GM19238 (cell line): ENCODE data around the gene EFEMP2.
"Not testable (repeated sequence)": the region's sequence is repeated elsewhere in the genome, so short reads cannot be mapped to it uniquely, and the experiment has no call there.

Experiments used
- DNase-seq: peaks from one replicate; pipeline ENCODE4 v3.0.0; 2011; ENCODE audit warnings: low spot score; ENCODE audit not compliant: insufficient read length

Gene EFEMP2

DNA sequence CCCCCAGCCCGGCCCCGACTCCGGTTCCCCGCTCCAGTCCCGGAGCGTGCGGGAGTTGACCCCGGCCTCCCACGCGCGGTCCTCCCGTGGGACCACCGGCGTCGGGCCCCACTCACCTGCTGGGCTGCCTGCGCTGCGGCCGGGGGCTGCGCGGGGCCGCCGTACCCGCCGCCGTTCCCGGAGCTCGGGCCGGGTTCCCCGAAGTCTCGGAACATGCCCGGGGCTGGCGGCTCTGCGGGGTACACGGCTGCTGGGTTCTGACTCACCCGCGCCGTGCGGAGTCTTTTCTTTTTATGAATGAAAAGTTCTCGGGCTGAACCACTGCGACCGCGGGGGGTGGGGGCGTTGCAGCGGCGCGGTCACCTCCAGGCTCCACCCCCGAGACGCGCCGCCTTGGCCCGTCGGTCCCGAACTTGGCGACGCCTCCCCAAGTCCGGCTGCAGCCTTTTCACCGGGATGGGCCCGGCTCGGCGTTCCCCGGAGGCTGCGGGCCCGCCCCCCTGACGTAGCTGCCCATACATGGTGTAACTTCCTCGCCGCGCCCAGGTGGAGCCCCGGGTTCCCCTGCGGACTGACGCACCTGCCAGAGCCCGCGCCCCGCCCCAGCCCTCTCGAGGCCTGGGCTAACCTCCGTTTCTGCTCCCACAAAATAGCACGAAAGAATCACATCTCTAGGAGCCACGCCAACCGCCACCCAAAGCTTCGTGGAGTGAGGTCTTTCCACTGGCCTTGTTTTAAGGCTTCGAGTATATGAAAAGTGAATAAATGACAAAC, 27.7 kb upstream of the EFEMP2 start, which contains the start of gene FOSL1:
TSS of gene FOSL1 (minus strand) at position 264 of the 774 bp plus-strand sequence. CDS start at position 215, 49 bp downstream.
- peak; percentile 85 for DNase-seq

DNA sequence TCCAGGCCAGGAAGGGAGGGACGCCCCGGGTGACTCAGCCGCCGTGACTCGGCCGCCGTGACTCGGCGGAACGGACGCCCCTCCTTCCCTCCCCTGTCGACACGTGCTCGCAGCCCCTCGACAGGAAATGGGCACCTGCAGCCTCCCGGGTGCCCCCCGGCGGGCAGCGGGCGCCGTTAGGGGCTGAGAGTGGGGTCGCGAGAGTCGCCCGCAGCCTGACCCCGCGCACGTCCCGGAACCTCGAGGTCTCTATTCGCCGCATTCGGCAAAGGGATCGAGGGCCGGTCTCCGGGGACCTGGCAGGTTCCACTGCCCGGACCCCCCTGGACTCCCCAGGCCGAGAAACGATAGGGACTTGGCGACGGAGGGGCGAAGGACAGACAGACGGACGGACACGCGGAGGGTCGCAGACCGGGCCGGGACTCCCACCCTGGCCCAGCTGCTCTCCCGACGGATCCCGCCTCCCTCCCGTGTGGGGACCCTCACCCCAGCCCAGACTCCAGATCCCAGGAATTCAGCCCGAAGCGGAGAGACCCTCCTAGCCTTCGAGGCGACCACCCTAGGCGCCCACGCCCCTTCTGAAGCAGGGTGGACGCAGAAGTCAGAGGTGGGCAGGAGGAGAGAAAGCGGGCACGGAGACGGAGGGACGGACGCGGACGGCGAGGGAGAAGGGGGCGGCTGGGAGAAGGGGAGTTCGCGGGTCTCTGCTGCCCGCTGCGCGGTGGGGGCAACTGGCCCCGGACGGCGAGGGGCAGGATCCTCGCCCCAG, 26.9 kb upstream of the EFEMP2 start:
- DNase-seq: no peak

DNA sequence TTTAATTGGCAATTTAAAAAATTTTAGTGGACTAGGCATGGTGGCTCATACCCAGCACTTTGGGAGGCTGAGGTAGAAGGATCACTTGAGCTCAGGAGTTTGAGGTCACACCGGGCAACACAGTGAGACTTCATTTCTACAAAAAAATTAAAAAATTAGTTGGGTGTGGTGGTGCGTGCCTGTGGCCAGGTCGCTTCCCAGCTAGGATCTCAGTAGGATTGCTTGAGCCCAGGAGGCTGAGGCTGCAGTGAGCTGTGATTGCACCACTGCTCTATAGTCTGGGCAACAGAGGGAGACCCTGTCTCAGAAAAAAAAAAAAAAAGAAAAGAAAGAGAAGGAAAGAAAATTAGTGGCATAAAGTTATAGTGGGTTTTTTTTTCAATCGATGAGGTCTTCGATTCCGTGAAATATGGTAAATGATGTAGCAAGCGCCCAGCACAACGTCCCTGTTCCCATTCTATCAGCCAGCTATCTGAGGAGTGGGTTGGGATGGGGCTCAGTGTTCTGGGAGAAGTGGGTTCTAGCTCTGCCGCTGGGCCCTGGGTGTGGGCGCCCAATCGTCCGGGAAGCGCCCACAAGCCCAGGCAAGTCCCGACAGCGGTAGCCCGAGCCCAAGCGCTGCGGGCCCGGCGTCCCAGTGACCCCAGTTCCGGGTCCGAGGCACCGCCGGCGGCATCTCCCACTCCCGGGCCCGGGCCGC, 26.2 kb upstream of the EFEMP2 start:
- no peak for DNase-seq

- DNase-seq: no peak
These were observed 24.4 kb upstream of the EFEMP2 start for GRCh38 chr11:65897020-65897471.

DNA sequence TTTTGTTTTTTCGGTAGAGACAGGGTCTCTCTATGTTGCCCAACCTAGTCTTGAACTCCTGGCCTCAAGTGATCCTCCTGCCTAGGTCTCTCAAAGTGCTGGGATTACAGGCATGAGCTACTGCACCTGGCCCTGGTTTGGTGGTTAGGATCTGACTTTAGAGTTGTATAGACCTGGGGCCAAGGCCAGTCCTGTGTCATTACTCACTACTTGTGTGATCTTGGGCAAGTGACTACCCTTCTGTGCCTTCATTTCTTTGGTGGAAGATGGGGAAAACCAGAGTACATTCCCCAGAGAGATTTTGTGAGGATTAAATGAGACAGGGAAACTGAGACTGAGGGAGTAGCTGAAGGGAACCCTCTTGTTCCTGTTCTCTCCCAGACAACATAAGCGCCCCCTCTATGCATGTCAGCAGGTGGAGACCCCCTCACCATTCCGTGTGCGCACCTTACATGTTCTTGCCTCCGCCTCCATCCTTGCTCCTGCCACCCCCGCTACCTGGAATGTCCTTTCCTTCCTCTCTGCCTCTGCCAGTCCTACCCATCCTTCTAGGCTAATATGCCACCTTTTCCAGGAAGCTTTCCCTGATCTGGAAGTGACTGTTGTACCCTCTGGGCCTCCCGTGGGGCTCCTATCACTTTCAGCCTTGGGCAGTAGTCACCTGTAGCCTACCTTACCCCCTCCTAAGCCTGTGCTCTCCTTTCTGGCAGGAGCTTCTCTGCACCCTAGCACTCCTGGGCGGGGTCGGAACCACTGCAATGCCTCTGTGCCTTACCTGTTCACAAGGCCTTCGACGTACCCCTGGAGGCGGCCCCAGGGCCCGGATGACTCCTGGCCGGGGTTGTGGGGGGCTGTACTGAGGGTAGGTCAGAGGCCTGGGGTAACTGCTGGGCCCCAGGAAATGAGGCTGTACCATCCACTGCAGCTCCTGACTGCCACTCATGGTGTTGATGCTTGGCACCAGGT, 23.7 kb upstream of the EFEMP2 start:
- no peak for DNase-seq

DNA sequence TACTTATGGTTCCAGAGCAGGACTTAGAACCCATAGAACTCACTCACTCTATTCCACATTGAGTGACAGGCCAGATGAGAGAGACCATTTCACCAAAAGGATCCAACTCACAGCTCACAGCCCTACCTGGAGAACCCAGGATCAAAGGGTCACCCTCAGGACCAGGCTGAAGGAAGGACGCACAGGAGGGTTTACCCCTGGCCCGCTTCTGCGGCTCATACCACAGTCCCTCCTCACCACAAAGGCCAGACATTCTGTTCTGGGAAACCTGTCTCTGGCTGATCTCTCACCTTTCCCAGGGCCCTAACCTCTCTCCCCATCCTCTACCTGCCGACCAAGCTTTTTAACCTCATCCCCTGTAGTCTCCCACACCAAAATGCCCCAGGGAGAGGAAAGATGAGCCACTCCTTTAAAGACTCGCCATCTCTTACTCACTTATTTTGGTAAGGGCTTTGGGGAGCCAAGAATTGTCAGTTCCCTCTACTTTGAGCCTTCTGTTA, 22.9 kb upstream of the EFEMP2 start:
- no peak for DNase-seq

- DNase-seq: no peak
These were observed 21.5 kb upstream of the EFEMP2 start for GRCh38 chr11:65894034-65894591.

- no peak for DNase-seq
These were observed 20.2 kb upstream of the EFEMP2 start for GRCh38 chr11:65892661-65893317.

DNA sequence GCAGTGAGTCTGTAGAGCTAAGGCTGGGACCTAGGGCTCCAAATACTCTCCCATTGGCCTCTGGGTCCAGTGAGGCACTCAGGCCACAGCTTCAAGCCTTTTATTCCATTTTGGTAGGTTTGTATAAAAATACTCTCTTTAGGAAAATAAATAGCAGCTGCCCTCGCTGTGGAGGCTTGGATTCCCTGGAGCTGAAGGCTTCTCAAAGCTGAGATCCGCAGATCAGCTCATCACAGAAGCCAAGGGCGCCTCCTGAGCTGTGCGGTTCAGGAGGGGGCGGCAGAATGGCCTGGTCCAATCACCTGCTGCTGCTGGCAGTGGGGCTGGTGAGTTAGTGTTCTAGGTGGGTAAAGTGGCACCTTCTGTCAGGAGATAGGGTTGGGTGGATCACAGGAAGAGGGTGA, 19.5 kb upstream of the EFEMP2 start:
- not testable (repeated sequence) for DNase-seq

GRCh38 chr11:65891219-65892136, 18.9 kb upstream of the EFEMP2 start:
- DNase-seq: no peak

DNA sequence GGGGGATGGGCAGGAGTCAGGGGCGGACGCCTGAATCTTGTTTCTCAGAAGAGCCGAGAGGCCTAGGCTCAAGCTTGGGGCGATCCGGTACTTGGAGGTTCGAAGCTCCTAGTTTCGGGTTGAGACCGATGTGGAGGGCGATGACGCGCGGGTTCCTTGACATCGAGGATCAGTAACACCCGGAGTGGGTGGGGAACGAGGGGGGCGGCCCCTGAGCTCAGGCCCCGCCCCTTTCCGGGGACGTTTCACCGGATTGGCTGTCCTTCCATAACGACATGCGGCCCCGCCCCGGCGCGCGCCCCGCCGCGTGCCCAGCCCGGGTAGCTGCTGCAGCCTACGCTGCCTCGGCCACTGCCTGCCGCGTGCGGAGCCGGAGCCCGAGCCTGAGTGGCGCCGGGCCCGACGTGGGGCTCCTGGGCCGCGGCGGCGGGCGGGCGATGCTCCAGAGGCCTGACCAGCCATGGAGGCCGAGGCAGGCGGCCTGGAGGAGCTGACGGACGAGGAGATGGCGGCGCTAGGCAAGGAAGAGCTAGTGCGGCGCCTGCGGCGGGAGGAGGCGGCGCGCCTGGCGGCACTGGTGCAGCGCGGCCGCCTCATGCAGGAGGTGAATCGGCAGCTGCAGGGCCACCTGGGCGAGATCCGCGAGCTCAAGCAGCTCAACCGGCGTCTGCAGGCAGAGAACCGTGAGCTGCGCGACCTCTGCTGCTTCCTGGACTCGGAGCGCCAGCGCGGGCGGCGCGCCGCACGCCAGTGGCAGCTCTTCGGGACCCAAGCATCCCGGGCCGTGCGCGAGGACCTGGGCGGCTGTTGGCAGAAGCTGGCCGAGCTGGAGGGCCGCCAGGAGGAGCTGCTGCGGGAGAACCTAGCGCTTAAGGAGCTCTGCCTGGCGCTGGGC, 18.0 kb upstream of the EFEMP2 start, which contains the start of gene CCDC85B:
TSS of gene CCDC85B (plus strand) at position 350 of the 895 bp plus-strand sequence. CDS start at position 461, 111 bp downstream.
- peak; percentile 91 for DNase-seq

GRCh38 chr11:65888163-65888814, 15.7 kb upstream of the EFEMP2 start, which contains the start of gene FIBP:
FIBP (minus strand) TSS chr11:65888471; CDS start chr11:65888418, 53 bp downstream.
- peak; percentile 99 for DNase-seq

DNA sequence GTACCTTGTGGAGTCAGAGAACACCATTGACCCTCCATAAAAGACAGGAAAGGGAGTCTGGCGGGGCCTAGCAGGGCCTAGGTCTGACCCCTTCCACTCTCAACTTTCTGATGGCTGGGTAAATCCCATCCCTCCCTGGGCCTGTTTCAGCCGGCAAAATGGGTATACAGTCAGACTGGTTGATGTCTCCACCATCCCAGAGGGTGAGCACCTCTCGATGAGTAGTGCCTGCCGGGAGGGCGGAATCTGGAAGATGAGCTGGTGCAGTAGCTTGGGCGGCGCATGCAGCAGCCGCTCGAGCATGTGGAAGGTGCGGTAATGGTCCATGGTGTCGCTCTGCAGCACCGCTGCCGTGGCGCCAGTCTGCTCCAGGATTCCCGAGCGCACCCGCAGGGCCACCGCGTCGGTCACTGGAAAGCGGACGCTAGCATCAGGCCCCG, 15.1 kb upstream of the EFEMP2 start:
- DNase-seq: no peak

DNA sequence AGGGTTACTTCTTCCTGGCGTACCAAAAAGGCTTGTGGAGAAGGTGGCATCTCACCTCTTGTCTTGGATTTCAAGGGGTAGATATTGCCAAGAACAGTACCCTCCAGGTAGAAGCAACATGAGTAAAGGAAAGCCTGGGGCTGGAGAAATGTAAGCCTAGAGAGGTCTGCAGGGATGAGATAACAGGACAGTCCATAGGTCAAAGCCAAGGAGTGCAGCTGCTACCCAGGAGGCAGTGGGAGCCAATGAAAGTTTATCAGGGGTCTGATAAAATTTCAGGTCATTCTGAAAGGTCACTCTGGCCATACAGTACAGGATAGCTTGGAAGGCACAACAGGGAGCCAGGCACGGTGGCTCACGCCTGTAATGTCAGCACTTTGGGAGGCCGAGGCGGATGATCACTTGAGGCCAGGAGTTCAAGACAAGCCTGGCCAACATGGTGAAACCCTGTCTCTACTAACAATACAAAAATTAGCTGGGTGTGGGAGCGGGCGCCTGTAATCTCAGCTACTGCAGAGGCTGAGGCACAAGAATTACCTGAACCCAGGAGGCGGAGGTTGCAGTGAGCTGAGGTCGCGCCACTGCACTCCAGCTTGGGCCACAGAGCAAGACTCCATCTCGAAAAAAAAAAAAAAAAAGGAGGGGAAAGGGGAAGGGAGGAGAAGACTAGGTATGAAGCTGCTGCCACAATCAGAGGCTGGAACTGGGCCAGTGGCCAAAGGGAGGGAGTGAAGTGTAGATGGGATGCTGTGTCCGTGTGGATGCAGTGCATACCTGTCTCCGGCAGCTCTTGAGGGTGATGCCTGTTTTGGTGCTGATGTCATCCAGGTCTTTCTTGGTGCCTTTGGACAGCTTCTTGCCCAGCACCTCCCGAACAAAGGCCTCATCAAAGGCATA, 14.5 kb upstream of the EFEMP2 start:
- DNase-seq: no peak

DNA sequence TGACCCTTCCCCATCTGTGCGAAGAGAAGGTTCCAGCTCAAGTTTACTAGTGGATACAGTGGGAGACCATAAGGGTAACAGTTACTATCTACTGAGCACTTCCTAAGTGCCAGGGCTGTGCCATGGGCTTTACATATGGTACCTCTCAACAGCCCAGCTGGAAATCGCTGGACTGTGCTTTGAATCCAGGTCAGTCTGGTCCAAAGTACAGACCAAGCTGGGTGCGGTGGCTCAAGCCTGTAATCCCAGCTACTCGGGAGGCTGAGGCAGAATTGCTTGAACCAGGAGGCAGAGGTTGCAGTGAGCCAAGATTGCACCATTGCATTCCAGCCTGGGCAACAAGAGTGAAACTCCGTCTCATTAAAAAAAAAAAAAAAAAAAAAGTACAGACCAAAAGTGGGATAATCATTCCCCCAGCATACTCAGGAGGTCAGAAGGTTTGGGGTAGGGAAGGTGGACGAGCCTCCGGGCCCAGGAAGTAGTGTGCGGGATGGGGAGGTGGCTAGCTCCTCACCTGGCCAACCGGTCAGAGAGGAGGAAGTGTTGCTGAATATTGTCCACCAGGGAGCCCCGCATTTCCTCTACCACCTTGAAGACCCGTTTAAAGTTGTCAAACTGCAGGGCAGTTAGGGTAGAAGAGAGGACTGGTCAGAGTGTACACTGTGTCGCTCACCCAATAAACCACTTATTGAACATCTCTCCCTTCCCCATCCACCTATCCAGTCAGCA, 13.4 kb upstream of the EFEMP2 start:
- no peak for DNase-seq
